ENCODE results near the gene KCTD12.
A peak's percentile ranks its signal among the peaks of the same experiment; 100 is the strongest.

KCTD12 gene

GRCh38 chr13:76886005-76886291 lies 257 bp downstream of the KCTD12 start:
- DNase-seq = no peak

DNA sequence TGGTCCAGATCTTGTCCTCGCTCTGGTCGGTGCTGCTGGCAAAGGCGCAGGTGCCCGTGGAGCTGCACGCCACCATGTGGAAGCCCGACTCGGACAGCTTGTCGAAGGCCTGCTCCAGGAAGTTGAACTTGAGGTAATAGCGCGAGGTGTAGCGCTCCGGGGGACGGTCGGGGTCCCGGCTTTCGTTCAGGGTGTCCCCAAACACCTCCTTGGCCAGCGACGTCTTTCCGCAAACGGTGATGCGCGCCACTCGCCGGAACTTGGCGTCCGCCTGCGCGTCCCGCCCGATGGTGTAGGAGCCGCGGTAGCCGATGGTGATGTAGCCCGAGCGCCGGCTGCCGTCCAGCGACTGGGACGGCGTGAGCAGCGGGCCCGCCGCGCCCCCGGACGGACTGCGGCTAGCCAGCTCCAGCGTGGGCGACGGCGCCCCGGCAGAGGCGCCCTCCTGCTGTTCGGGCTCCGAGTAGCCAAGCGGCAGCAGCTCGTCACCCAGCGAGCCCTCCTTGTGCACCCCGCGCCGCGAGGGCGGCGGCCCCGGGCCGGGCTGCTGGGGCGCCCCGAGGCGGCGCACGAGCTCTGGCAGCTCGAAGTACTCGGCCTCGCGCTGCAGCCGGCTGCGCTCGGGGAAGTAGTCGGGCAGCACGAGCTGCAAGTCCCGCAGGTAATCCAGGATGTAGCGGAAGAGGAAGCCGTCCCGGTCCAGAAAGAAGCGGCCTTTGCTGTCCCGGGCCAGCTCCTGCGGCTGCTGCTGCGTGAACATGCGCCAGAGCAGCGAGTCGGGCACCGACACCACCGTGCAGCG lies 801 bp downstream of the KCTD12 start:
- peak; percentile 65 for DNase-seq

- no peak for DNase-seq
These were observed 1.4 kb downstream of the KCTD12 start for GRCh38 chr13:76884907-76885202.

GRCh38 chr13:76884186-76884906 lies 1.9 kb downstream of the KCTD12 start:
- no peak for DNase-seq

DNA sequence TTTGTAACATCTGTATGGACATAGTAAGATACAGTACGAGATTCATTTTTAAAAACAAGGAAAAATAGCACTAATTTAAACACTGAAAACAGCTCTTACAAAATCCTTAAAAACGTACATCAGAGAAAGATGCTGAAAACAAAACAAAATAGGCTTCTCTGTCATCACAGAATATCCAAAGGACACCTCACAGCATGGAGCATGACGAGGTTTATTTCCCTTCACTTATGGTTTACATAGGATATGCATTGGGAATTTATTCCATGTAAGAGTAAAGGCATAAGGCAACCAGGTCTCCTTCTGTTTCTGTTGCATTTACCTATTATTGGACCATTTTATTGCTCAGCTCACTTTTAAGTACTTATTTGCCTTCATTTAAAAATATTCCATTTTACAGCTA lies 3.0 kb downstream of the KCTD12 start:
- no peak for DNase-seq

- no peak for DNase-seq
These were observed 3.8 kb downstream of the KCTD12 start for GRCh38 chr13:76882431-76882830.

- DNase-seq = no peak
These were observed 6.3 kb downstream of the KCTD12 start for GRCh38 chr13:76879883-76880270.

- DNase-seq = peak; percentile 67
These were observed 6.9 kb downstream of the KCTD12 start for GRCh38 chr13:76879203-76879882.

- no peak for DNase-seq
These were observed 8.2 kb downstream of the KCTD12 start for GRCh38 chr13:76878043-76878442.

DNA sequence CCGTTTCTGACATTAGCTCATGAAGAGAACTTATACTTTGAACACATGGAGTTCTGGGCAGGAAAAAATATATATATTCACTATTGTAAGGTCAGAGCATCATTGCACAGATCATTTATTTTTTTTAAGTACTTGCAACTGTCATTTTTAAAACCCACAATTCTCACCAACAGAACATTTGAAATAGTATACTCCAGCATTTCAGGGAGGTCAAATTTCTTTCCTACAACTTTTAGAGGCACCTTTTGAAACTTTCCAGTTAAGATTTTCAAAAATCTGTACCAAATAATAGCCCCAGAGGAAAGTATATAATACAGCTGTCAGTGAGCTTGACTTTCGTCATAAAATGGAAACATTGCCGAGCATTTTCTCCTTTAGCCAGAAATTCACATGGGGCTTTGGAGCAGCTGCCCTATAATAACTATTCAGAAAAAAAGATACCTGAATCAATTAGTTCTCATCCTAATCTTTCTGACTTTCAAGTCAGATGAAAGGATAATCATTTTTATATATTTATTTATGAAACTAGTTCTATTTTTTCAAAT lies 10.9 kb downstream of the KCTD12 start:
- no peak for DNase-seq

- DNase-seq = no peak
These were observed 11.7 kb downstream of the KCTD12 start for GRCh38 chr13:76874479-76874878.

DNA sequence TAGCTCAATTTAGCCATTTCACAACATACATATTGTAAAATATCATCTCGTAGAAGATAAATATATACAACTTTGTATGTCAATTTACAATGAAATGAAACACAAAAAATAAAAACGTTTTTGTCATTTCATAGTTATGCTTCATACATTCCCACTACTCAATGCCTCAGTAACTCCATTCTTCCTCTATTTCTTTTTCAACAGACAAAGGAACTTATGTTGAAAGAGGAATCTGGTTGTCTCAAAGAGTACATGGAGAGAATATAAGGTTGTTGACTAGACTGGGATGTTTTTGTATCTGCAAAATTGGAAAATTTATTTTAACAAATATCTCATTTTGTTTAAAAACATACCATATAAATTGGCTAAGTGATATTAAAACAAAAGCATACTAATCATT lies 12.8 kb downstream of the KCTD12 start:
- DNase-seq = no peak

- no peak for DNase-seq
These were observed 13.5 kb downstream of the KCTD12 start for GRCh38 chr13:76872675-76873074.

DNA sequence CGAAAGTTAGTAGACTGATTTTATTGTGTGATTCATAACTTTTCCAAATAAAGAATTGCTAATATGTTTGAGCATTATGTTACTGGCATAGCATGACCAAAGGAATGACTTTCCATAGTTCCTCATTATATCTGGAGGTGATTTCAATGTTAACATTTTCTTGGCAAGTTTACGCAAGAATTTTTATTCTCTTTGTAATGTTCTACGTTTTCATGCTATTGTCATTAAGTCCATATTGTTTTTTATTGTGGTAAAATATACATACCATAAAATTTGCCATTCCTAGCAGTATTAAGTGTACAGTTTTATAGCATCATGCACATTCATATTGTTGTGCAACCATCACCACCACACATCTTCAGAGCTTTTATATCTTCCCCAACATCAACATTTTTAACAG lies 14.8 kb downstream of the KCTD12 start:
- no peak for DNase-seq

DNA sequence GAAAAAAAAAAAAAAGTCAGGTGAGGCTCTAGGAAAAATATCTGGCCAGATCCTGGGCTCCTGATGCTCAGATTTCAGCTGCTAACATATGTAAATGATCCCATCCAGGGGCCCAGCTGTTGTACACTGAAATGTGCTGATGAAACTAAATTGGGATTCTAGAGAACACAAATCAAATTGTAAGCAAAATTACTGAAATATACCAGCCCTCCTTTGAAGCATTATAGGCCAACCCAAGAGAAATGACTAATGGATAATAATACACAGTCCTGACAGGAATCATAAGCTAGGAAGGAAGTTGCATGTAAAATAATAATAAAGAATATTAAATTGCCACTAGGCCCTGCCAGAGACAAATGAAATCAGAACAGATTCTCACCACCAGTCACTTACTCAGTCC lies 17.8 kb downstream of the KCTD12 start:
- no peak for DNase-seq

DNA sequence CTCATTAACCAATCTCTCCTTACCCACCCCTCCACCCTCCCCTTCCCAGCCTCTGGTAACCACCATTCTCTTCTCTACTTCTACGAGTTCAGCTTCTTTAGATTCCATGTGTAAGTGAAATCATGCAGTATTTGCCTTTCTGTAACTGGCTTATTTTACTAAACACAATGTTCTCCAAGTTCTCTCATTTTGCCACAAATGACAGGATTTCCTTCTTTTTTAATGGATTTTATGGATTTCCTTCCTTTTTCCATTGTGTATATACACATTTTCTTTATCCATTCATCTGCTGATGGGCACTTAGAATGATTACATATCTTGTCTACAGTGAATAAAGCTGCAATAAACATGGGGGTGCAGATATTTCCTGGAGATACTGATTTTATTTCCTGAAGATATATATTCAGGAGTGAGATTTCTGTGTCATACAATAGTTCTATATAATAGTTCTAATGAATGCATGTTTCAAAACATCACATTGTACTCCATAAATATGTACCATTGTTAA lies 20.2 kb downstream of the KCTD12 start:
- DNase-seq = no peak

DNA sequence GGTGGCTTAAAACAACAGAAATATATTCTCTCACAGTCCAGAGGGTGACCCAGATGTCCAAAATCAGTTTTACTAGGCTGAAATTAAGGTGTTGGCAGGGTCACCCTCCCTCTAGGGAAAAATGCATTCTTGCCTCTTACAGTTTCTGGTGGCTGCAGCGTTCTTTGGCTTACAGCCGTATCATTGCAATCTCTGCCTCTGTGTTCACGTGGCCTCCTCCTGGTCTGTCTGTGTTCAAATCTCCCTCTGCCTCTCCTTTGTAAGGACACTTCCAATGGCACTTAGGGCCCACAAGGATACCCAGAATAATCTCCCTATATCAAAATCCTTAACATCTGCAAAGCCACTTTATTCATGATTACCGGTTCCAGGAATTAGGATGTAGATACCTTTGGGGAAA lies 21.1 kb downstream of the KCTD12 start:
- DNase-seq = no peak

DNA sequence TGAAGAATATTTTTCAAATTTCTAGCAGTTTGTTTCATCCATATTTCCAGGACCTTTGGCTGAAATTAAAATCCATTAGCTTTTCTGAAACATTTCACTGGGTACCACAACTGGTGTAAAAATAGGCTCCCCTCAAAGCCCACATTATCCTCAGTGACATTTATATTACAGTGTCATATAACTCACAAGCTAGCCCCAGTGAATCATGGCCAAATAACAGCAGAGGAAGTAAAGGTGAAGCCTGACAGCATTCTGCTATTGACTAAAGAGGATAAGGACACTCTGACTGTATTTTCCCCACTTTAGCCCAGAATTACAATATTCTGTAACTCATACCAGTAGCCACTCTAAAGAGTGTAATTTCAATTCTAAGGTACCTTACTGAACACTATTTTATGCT lies 21.9 kb downstream of the KCTD12 start:
- DNase-seq = no peak

- DNase-seq = no peak
These were observed 23.2 kb downstream of the KCTD12 start for GRCh38 chr13:76863022-76863421.

DNA sequence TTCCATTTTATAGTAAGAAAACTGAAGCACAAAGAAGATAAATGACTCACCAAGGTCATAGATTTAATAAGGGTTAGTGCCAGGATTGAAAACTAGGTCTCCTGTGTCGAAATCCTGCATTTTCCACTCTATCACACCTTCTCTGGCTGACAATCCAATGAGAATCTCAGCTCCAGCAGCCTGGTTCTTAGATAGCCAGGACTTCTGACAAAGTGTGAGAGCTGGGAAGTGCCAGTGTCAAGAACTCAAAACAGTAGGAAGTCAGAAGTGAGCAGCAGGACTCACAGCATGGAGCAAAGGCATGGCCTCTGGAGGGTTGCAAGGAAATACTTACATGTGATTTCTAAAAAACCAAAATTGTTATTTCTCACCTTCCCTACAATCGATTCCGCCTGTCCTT lies 24.3 kb downstream of the KCTD12 start:
- no peak for DNase-seq

DNA sequence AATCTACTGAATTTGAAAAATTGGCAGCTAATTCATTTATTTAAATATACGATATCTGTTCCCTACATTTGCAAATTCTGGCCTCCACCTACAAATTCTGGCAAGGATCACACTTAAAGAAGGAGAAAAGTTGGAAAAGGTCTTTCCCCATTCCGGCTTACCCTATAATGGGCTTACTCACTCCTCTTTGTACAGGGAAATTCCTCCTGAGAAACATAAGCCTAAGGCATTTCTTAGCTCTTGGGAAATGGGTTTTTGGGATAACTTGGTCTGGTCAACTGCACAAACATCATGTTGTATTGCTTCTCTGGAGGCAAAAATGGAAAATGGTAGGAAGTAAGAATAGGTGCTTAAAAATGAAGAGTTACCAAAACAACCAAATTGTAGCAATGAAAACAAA lies 25.5 kb downstream of the KCTD12 start:
- no peak for DNase-seq

- no peak for DNase-seq
These were observed 31.3 kb downstream of the KCTD12 start for GRCh38 chr13:76854894-76855293.

- DNase-seq = no peak
These were observed 32.1 kb downstream of the KCTD12 start for GRCh38 chr13:76853921-76854608.
